ENCODE measurements around the gene TRIO.

Gene TRIO

GRCh38 chr5:14226554-14226953 lies 83.4 kb downstream of the TRIO start:
- DNase-seq (ENCODE audit: low read depth) = no peak

DNA sequence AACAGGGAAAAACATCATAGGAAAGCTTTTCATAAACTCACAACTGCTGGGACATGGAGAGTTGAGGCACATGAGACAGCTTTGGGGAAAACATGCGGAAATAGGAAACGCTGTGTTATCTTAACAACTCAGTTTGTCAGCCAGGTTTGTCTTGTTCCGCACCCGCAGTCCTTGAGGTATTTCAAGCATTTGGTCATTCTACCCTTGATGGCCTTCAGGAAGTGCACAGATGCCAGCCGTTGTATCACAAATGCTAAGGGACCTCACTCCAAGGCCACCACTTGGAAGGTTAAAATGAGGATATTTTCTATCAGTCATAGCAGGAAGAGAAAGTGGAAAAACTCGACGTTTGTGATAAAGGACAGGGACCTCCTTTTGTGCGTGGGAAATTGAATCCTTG lies 83.8 kb downstream of the TRIO start:
- no peak for DNase-seq (ENCODE audit: low read depth)

DNA sequence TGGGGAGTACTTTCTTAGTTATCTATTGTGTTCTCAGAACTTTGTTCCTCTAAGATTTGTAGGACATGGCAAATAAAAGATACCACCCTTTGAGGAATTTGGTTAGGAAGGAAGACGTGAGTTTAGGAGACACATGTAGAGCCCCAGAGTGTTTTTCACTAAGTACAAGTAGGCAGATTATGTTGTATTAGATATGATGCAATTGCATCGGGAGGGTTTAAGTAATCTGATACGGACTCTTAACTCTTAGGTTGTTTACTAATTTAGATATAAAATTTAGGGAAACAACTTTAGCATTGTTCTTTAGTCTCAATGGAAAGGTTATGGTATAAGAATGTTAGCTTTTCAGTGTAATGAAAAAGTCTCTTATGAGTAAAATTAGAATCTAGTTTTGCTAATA lies 84.4 kb downstream of the TRIO start:
- DNase-seq (ENCODE audit: low read depth) = no peak

DNA sequence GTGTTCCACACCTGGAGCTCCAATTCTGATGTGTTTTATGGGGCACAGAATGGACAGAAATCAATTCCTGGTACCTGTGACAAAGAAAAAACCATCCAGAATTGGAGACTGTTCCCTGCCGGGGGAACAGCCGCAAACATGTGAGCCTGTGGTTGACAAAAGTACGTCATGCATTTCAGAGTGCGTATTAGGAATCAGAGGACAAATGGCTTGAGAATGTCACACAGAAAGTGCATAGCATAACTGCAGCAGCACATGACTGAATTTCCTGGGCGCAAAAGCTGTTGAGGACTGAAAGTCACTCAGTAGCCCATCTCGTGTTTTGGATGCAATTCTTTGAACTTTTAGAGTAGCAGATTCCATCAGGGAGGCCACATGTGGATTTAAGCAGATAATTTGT lies 85.1 kb downstream of the TRIO start:
- no peak for DNase-seq (ENCODE audit: low read depth)

- no peak for DNase-seq (ENCODE audit: low read depth)
Observed at GRCh38 chr5:14229181-14229580, 86.0 kb downstream of the TRIO start.

DNA sequence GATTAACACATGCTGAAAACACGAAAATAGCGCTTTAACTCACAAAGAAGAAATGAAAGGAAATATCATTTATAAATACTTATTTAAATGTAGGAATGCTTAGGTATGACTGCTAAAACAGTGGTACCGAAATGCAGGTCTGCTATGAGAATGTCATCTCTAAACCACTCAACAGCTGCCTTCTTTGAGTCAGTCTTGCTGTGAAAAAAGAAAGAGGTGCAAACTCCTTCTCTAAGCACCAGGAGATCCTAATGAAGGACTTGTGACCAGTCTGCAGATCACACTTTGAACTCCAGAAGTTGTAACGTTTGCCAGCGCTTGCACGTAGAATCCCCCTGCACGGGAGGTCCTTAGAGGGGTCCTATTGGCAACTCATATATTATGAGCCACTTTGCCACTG lies 86.6 kb downstream of the TRIO start:
- DNase-seq (ENCODE audit: low read depth) = no peak

DNA sequence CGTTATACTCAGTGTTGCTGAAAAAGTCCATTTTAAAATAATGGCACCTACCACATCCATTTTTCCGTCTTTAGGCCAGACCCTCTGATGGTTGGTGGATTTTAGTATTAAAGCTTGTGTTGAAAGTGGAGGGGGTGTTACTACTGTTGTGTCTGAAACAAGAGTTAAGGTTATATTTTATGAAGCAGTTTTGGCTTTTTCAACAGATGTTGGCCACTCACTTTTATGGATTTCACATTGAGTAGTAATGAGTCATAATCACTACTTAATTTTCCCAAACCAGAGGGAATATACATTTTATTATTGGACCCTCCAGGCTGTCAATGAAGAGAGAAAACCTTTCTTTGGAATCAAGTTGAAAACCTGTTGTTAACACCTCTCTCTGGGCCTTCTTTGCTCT lies 88.0 kb downstream of the TRIO start:
- no peak for DNase-seq (ENCODE audit: low read depth)

DNA sequence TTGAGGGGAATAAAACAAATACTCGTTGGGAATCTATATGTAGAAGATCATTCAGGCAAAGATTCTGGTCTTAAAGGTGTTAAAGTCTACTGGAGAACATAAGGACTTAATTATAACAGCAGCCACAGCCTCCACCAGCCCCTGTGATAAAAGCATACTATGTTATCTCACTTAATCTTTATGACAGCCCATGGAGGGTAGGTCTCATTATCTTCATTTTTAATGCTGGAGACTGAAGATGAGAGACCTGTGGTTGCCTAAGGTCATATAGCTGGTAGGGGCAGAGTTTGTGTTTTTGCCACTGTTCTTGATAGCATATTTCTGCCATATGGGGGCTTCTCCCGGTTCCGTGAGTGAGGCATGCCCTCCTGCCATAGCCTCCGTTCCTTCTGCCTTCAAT lies 88.7 kb downstream of the TRIO start:
- no peak for DNase-seq (ENCODE audit: low read depth)

- no peak for DNase-seq (ENCODE audit: low read depth)
Observed at GRCh38 chr5:14234204-14234603, 91.1 kb downstream of the TRIO start.

DNA sequence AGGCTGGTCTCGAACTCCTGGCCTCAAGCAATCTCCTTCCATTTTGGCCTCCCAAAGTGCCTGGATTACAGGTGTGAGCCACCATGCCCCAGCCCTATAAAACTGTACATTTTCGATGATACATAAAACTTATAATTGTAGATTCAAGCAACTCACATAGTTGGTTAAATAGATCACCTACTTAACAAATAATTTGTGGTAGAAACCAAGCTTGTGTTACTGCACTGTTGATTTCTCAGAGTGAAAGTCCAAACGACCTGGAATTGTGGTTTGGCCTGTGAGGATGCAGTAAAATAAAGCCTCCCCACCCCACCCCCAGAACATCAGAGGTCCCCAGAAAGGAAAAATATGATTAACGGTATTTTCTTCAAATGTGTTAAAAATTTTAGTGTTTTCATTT lies 92.7 kb downstream of the TRIO start:
- DNase-seq (ENCODE audit: low read depth) = no peak

DNA sequence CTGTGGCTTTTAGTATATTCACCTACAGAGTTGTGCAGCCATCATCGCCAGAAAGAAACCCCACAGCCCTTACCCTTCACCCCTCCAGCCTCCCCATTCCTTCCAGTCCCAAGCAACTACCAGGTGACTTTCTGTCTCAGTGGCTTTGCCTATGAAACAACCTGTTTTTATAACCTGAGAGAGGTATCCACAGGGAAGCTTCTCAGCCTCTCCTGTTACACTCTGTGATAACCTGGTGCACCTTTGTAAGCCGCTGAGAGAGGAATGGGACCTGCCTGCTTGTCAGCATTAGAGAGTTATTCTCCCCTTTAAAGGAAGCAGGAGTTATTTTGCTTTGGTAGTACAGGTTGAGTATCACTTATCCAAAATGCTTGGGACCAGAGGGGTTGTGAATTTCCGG lies 93.6 kb downstream of the TRIO start:
- no peak for DNase-seq (ENCODE audit: low read depth)

- DNase-seq (ENCODE audit: low read depth) = no peak
Observed at GRCh38 chr5:14237317-14238086, 94.4 kb downstream of the TRIO start.

DNA sequence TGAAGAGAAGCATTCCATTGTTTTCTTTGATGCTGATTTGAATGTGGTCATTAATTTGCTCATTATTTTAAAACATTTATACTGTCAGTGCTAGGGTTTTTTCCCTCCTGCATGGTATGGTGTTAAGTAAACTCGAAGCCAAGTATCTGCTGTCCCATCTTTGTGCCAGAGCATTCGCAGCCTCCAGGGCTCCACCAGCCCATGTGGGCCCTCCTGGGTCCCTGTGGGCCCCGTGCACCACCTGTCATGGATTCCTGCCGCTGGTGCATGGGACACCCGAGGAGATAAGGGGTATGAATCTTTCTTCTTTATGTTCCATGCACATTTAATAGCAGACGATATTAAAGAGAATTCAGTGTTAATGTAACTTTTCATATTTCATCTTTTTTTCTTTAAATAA lies 95.1 kb downstream of the TRIO start:
- no peak for DNase-seq (ENCODE audit: low read depth)

GRCh38 chr5:14239404-14239803 lies 96.3 kb downstream of the TRIO start:
- no peak for DNase-seq (ENCODE audit: low read depth)

DNA sequence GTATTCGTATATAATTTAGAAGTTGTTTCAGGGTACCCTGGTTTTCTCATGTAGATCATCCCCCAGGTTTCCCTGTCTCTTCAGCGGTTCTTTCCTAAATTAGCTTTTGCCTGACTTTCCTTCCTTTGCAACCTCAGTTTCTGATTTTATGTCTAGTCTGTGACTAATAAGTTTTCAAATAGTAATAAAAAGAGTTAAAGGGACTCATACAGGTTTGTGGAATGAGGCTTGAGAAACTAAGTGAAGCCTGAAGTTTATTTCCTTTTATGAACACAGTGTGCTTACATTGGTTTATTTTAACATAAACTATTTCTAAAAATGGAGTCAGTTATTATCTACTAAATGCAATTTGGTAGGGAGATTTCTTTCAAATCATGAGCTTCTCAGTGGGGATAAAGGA lies 96.8 kb downstream of the TRIO start:
- no peak for DNase-seq (ENCODE audit: low read depth)

GRCh38 chr5:14240359-14240758 lies 97.2 kb downstream of the TRIO start:
- DNase-seq (ENCODE audit: low read depth) = no peak

GRCh38 chr5:14241141-14241540 lies 98.0 kb downstream of the TRIO start:
- DNase-seq (ENCODE audit: low read depth) = no peak

DNA sequence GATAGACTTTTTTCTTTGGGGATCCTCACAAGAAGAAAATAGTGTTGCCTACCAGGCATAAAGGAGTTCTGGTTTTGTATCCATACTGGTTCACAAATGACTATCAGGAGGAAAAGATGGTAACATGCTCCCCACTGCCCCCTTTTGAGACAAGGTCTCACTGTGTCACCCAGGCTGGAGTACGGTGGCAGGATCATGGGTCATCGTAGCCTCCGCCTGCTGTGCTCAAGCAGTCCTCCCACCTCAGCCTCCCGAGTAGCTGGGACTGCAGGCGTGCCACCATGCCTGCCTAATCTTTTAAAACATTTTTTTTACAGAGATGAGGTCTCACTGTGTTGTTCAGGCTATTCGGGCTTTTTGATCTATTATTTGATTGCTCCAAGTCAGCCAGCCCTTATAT lies 99.3 kb downstream of the TRIO start:
- no peak for DNase-seq (ENCODE audit: low read depth)

GRCh38 chr5:14242871-14243383 lies 99.8 kb downstream of the TRIO start:
- no peak for DNase-seq (ENCODE audit: low read depth)

DNA sequence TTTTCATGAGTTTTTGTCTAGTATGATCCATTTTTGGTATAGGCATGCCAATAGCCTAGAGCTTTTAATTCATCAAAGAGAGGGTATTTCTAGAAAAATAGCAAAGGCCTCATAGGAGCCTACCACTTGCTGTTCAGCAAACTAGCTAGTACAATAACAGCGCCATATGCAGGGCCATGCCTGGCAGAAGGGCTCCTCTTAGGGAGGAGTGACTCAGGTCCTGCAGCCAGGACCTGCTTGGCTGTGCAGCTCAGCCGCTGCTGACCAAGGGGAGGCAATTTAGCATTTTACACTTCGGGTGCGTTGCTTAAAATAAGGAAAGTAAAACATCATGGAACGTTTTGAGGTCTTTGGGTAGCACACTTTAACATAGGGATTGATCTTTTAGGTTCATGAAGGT lies 100.6 kb downstream of the TRIO start:
- no peak for DNase-seq (ENCODE audit: low read depth)

DNA sequence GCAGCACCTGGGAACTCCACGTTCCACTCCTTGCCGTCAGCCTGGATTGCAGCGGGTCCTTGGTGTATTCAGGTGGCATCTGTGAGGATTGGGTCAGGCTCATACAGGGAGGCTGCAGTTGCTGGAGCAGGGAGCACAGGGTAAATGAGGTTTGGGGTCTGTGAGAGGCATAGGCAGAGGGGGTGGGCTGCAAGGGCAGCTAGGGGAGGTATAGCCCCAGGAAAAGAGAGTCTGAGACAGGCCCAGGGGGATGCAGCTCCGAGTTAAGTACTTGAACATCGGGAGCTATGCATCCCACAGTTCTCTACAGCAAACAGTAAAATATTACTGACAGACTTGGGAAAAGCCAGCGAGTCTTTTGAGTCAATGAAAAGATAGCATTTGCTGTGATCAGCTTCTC lies 101.6 kb downstream of the TRIO start:
- no peak for DNase-seq (ENCODE audit: low read depth)

GRCh38 chr5:14245132-14245925 lies 102.2 kb downstream of the TRIO start:
- no peak for DNase-seq (ENCODE audit: low read depth)

GRCh38 chr5:14246350-14247053 lies 103.4 kb downstream of the TRIO start:
- DNase-seq (ENCODE audit: low read depth) = no peak
